Activated T-helper 17 cell treated with anti-CD3 and anti-CD28 coated beads, Interleukin-2, amount 50 U/mL, for 72 hours (primary cell): ENCODE results near the gene MIAT. TPM values are rescaled to one million over a fixed set of nuclear protein-coding genes. Genes with fewer than 3 reads are reported as not detected.

Experiments used
- ATAC-seq: fragments of 150-1000 bp; cut with Tn5 transposase; replicated peaks from 2 replicates; pipeline ENCODE4 v1.10.0; 2021; ENCODE audit warnings: mild to moderate bottlenecking, moderate library complexity
- H3K27ac Mint-ChIP-seq: one replicate; pipeline ENCODE4 v1.8.0; 2022; ENCODE audit warnings: mixed read lengths
- H3K27me3 Mint-ChIP-seq: one replicate; pipeline ENCODE4 v1.8.0; 2022; ENCODE audit warnings: mixed read lengths
- H3K36me3 Mint-ChIP-seq: one replicate; pipeline ENCODE4 v1.8.0; 2022; ENCODE audit warnings: low read depth, mild to moderate bottlenecking, mixed read lengths
- H3K4me1 Mint-ChIP-seq: one replicate; pipeline ENCODE4 v1.8.0; 2022; ENCODE audit warnings: mixed read lengths
- H3K4me3 Mint-ChIP-seq: one replicate; pipeline ENCODE4 v1.8.0; 2022; ENCODE audit warnings: mild to moderate bottlenecking, mixed read lengths
- H3K9me3 Mint-ChIP-seq: one replicate; pipeline ENCODE4 v1.8.0; 2022; ENCODE audit warnings: mixed read lengths
- total RNA-seq, 2 donors: library from RNA; stranded (reverse); gene quantifications; one replicate each; pipeline ENCODE4 v1.2.3, GENCODE V29; 2022

The MIAT gene
- total RNA-seq, 2 donors from 2014 or later, result 81.2 to 166 TPM

- no peaks in the 10 kb centered on the region for H3K9me3 Mint-ChIP-seq
- peaks cover 50% of the 10 kb centered on the region for H3K4me1 Mint-ChIP-seq
- peaks cover 44% of the 10 kb centered on the region for H3K36me3 Mint-ChIP-seq
- peak overlapping the region; percentile 93 for H3K27ac Mint-ChIP-seq
- H3K27me3 Mint-ChIP-seq, result no peaks in the 10 kb centered on the region
- peak overlapping the region; percentile 90 for H3K4me3 Mint-ChIP-seq
- no peak for ATAC-seq
These were observed 13.1 kb downstream of the MIAT start for GRCh38 chr22:26670459-26670858.

GRCh38 chr22:26671317-26672059, 14.1 kb downstream of the MIAT start:
- Mint-ChIP-seq H3K4me1 (peaks cover 51% of the 10 kb centered on the region), H3K27me3 (no peaks in the 10 kb centered on the region), H3K9me3 (no peaks in the 10 kb centered on the region), H3K4me3 (peak overlapping the region; percentile 90), H3K27ac (peak overlapping the region; percentile 93), H3K36me3 (peaks cover 47% of the 10 kb centered on the region)
- peak; percentile 65 for ATAC-seq

- H3K27me3 Mint-ChIP-seq, result no peaks in the 10 kb centered on the region
- H3K4me3 Mint-ChIP-seq, result peak overlapping the region; percentile 90
- H3K4me1 Mint-ChIP-seq, result peaks cover 51% of the 10 kb centered on the region
- ATAC-seq, result peak; percentile 17
- peaks cover 51% of the 10 kb centered on the region for H3K36me3 Mint-ChIP-seq
- H3K9me3 Mint-ChIP-seq, result no peaks in the 10 kb centered on the region
- H3K27ac Mint-ChIP-seq, result peak overlapping the region; percentile 93
These were observed 14.7 kb downstream of the MIAT start for GRCh38 chr22:26672060-26672471.

- Mint-ChIP-seq H3K4me1 (peaks cover 55% of the 10 kb centered on the region), H3K27ac (peak overlapping the region; percentile 93), H3K9me3 (no peaks in the 10 kb centered on the region), H3K27me3 (no peaks in the 10 kb centered on the region), H3K4me3 (peak overlapping the region; percentile 90), H3K36me3 (peaks cover 45% of the 10 kb centered on the region)
- ATAC-seq, result peak; percentile 70
These were observed 15.4 kb downstream of the MIAT start for GRCh38 chr22:26672590-26673468.

- peak; percentile 20 for ATAC-seq
- Mint-ChIP-seq H3K4me3 (peak overlapping the region; percentile 90), H3K27me3 (no peaks in the 10 kb centered on the region), H3K4me1 (peaks cover 62% of the 10 kb centered on the region), H3K36me3 (peaks cover 48% of the 10 kb centered on the region), H3K9me3 (no peaks in the 10 kb centered on the region), H3K27ac (peak overlapping the region; percentile 93)
These were observed 16.1 kb downstream of the MIAT start for GRCh38 chr22:26673486-26673885.

- no peaks in the 10 kb centered on the region for H3K9me3 Mint-ChIP-seq
- H3K27me3 Mint-ChIP-seq, result no peaks in the 10 kb centered on the region
- no peak for ATAC-seq
- peak overlapping the region; percentile 93 for H3K27ac Mint-ChIP-seq
- peaks cover 56% of the 10 kb centered on the region for H3K36me3 Mint-ChIP-seq
- peaks cover 66% of the 10 kb centered on the region for H3K4me1 Mint-ChIP-seq
- peak overlapping the region; percentile 90 for H3K4me3 Mint-ChIP-seq
These were observed 17.1 kb downstream of the MIAT start for GRCh38 chr22:26674211-26675190.

GRCh38 chr22:26675687-26676268, 18.4 kb downstream of the MIAT start:
- Mint-ChIP-seq H3K4me1 (peaks cover 61% of the 10 kb centered on the region), H3K27me3 (no peaks in the 10 kb centered on the region), H3K27ac (peak overlapping the region; percentile 93), H3K36me3 (peaks cover 69% of the 10 kb centered on the region), H3K9me3 (no peaks in the 10 kb centered on the region), H3K4me3 (peak overlapping the region; percentile 90)
- ATAC-seq, result no peak

- H3K4me3 Mint-ChIP-seq, result peak overlapping the region; percentile 29
- no peaks in the 10 kb centered on the region for H3K27me3 Mint-ChIP-seq
- no peaks in the 10 kb centered on the region for H3K9me3 Mint-ChIP-seq
- H3K27ac Mint-ChIP-seq, result peak overlapping the region; percentile 5
- H3K36me3 Mint-ChIP-seq, result peaks cover 83% of the 10 kb centered on the region
- H3K4me1 Mint-ChIP-seq, result peaks cover 48% of the 10 kb centered on the region
- ATAC-seq, result no peak
These were observed 19.8 kb downstream of the MIAT start for GRCh38 chr22:26677217-26677616.

GRCh38 chr22:26679003-26679629, 21.7 kb downstream of the MIAT start:
- Mint-ChIP-seq H3K27ac (no peak overlapping the region), H3K9me3 (no peaks in the 10 kb centered on the region), H3K4me1 (peaks cover 49% of the 10 kb centered on the region), H3K4me3 (peak overlapping the region; percentile 4), H3K36me3 (peaks cover 86% of the 10 kb centered on the region), H3K27me3 (no peaks in the 10 kb centered on the region)
- peak; percentile 70 for ATAC-seq

GRCh38 chr22:26680485-26680884, 23.1 kb downstream of the MIAT start:
- no peaks in the 10 kb centered on the region for H3K27me3 Mint-ChIP-seq

GRCh38 chr22:26681395-26681821, 24.0 kb downstream of the MIAT start:
- peaks cover 29% of the 10 kb centered on the region for H3K4me1 Mint-ChIP-seq
- ATAC-seq, result no peak
- H3K27me3 Mint-ChIP-seq, result no peaks in the 10 kb centered on the region
- no peak overlapping the region for H3K27ac Mint-ChIP-seq
- peaks cover 77% of the 10 kb centered on the region for H3K36me3 Mint-ChIP-seq
- H3K4me3 Mint-ChIP-seq, result no peak overlapping the region
- H3K9me3 Mint-ChIP-seq, result no peaks in the 10 kb centered on the region

More at GRCh38 chr22:26680485-26680884, 23.1 kb downstream of the MIAT start:
- Mint-ChIP-seq H3K4me3 (no peak overlapping the region), H3K4me1 (peaks cover 36% of the 10 kb centered on the region), H3K9me3 (no peaks in the 10 kb centered on the region), H3K36me3 (peaks cover 79% of the 10 kb centered on the region), H3K27ac (no peak overlapping the region)
- no peak for ATAC-seq

GRCh38 chr22:26684168-26684567, 26.8 kb downstream of the MIAT start:
- peak overlapping the region; percentile 63 for H3K27ac Mint-ChIP-seq
- ATAC-seq, result no peak
- H3K9me3 Mint-ChIP-seq, result no peaks in the 10 kb centered on the region
- no peaks in the 10 kb centered on the region for H3K27me3 Mint-ChIP-seq
- no peak overlapping the region for H3K4me3 Mint-ChIP-seq
- H3K36me3 Mint-ChIP-seq, result peaks cover 68% of the 10 kb centered on the region
- peaks cover 20% of the 10 kb centered on the region for H3K4me1 Mint-ChIP-seq

- Mint-ChIP-seq H3K27me3 (no peaks in the 10 kb centered on the region), H3K4me3 (no peak overlapping the region), H3K36me3 (peaks cover 62% of the 10 kb centered on the region), H3K4me1 (peaks cover 23% of the 10 kb centered on the region), H3K9me3 (no peaks in the 10 kb centered on the region), H3K27ac (peak overlapping the region; percentile 20)
- ATAC-seq, result no peak
These were observed 28.2 kb downstream of the MIAT start for GRCh38 chr22:26685601-26686000.
